Testis (tissue), 2 donors: ENCODE results near the gene ARHGDIB.

Experiments
- POLR2A ChIP-seq: fragments of 450-650 bp; IDR thresholded peaks from one replicate; pipeline ENCODE4 v1.6.1; 2017; ENCODE audit warnings: antibody characterized with exemption, mild to moderate bottlenecking, moderate library complexity
- TF ChIP-seq, protein P1 (sequence below), 3 experiments: fragments of 450-650 bp in 2 of 3; fragments of 200-600 bp in 1 of 3; sonication (generic) in 1 of 3; IDR thresholded peaks; one replicate each; pipeline ENCODE4 v1.5.1; 2016 to 2019; ENCODE audit warnings: antibody characterized with exemption in 3 of 3, mild to moderate bottlenecking in 2 of 3, moderate library complexity in 1 of 3

DNA sequence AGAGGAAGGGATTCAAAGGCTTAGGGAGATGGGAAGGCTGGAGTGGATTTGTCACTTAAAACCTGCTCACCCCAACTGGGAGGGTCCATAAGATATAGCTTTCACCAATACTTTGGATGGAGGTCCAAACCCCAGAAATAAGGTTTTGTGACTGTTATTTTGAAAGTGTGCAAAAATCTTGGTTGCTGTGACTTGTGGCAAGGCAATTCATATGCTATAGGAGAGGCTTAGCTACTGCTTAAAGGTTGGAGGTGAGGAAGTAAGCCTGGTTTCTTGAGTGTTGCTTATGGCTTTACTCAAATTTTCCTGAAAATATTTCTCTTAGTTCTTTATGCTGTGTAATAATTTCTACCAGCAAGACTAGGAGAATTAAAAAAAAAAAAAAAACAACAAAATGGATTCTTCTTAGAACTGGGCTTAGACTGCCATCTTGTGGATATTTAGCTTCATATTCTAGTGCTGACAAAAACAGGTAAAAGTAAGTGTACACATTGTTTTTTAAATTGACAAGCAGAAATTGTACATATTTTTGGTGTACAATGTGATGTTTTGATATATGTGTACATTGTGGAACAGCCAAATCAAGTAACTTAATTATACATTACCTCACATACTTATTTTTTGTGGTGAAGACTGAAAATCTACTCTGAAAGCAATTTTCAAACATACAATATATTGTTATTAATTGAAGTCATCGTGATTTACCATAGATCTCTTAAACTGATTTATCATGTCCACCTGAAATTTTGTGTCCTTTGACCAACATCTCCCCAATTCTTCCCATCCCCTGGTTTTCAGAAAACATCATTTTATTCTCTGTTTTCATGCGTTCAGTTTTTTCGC lies 34.4 kb upstream of the ARHGDIB start:
- TF ChIP-seq, protein P1, sequence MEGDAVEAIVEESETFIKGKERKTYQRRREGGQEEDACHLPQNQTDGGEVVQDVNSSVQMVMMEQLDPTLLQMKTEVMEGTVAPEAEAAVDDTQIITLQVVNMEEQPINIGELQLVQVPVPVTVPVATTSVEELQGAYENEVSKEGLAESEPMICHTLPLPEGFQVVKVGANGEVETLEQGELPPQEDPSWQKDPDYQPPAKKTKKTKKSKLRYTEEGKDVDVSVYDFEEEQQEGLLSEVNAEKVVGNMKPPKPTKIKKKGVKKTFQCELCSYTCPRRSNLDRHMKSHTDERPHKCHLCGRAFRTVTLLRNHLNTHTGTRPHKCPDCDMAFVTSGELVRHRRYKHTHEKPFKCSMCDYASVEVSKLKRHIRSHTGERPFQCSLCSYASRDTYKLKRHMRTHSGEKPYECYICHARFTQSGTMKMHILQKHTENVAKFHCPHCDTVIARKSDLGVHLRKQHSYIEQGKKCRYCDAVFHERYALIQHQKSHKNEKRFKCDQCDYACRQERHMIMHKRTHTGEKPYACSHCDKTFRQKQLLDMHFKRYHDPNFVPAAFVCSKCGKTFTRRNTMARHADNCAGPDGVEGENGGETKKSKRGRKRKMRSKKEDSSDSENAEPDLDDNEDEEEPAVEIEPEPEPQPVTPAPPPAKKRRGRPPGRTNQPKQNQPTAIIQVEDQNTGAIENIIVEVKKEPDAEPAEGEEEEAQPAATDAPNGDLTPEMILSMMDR (IDR thresholded peaks at IDR 0.05) = peak; percentile 26 to 50 (median 41)
- no peak for TF ChIP-seq POLR2A
